Duodenal mucosa (tissue), 2 donors: ENCODE measurements around the gene EMD.

Experiments
- H3K27ac ChIP-seq: one replicate; pipeline ENCODE4 v1.7.0; 2013; ENCODE audit warnings: low read depth, low read length
- H3K27me3 ChIP-seq, 2 donors: one replicate each; pipeline ENCODE4 v1.7.0; 2013; ENCODE audit warnings: low read length in 2 of 2, control low read depth in 1 of 2; ENCODE audit not compliant: insufficient read depth in 2 of 2, control insufficient read depth in 1 of 2
- H3K36me3 ChIP-seq, 2 donors: one replicate each; pipeline ENCODE4 v1.7.0; 2013; ENCODE audit warnings: low read length in 2 of 2, control low read depth in 1 of 2; ENCODE audit not compliant: insufficient read depth in 2 of 2, control insufficient read depth in 1 of 2
- H3K4me1 ChIP-seq, 2 donors: one replicate each; pipeline ENCODE4 v1.7.0; 2013; ENCODE audit warnings: low read length in 2 of 2, control low read depth in 1 of 2; ENCODE audit not compliant: insufficient read depth in 2 of 2, control insufficient read depth in 1 of 2
- H3K4me3 ChIP-seq, 2 donors: one replicate each; pipeline ENCODE4 v1.7.0; 2013; ENCODE audit warnings: low read length in 2 of 2, low read depth in 1 of 2
- H3K9ac ChIP-seq, 2 donors: one replicate each; pipeline ENCODE4 v1.7.0; 2013; ENCODE audit warnings: low read length in 2 of 2, low read depth in 1 of 2
- H3K9me3 ChIP-seq, 2 donors: one replicate each; pipeline ENCODE4 v1.7.0; 2013; ENCODE audit warnings: low read length in 2 of 2, control low read depth in 1 of 2; ENCODE audit not compliant: control insufficient read depth in 1 of 2

Gene EMD

DNA sequence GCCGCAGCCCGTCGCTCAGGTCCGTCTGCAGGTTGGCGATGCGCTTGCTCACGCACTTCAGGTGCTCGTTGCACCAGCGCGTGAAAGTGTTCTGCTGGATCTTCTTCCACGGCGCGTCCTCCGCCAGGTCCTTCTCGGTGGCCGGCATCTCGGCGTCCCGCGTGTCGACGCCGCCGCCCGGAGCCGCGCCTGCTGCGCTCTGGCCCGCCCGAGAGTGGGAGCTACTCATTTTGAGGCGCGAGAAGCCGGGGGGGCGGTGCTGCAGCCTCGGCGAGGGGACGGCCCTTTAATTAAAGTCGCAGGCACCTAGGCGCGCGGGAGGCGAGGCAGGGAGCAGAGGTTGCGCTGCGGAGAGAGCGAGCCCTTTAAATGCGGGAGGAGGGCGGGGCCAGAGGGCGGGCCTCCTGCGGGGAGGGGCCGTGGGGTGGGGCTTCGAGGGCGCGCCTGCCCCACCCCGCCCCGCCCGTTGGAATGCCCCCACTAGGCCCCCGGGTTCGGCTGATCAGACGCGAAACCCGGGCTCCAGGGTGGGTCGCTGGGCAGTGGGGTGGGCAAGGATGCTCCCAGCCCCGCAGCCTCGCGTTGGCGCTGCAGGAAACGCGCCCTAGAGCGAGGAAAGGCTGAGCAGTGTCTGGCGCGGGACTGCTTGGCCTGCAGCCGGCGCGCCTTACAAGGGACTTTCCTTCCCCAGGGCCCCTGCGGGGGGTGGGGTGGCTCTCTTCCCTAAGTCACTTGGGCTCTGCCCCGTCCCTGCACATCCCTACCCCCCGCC, 7.9 kb upstream of the EMD start:
- Histone ChIP-seq H3K4me3 (peak overlapping the region; percentile 66 to 81), H3K4me1 (peaks cover 7 to 22% of the 10 kb centered on the region in 2 donors), H3K27ac (peak overlapping the region; percentile 60), H3K9ac (peak overlapping the region in 1 of 2 donors; percentile 12), H3K9me3 (no peaks in the 10 kb centered on the region), H3K27me3 (no peaks in the 10 kb centered on the region), H3K36me3 (peaks cover 0 to 10% of the 10 kb centered on the region in 2 donors)

DNA sequence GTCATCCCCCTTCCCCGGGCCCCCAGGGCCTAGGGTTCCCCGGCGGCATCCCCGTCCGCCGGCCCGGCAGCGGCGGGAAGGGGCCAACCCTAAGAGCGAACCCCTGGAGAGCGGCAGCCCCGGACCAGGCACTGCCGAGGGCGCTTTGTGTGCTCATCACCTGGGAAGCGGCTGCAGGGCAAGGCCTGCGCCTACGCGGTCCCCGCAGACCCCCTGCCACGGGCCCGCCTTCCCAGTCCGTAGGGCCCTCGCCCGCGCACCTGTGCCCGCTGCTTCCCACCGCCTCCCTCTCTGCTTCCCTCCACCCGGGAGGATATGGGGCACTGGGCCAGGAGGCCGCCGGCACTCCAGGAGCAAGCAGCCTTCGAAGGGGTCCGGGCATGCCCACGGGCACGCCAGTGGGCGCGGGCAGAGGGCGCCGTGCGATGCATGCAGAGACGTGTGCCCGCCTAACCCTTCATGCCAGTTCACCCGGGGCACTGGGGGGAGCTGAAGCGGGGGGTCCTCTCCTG, 7.2 kb upstream of the EMD start:
- Histone ChIP-seq H3K4me1 (peaks cover 7 to 22% of the 10 kb centered on the region in 2 donors), H3K4me3 (peak overlapping the region in 1 of 2 donors; percentile 10), H3K9ac (no peak overlapping the region), H3K27me3 (no peaks in the 10 kb centered on the region), H3K27ac (no peak overlapping the region), H3K36me3 (peaks cover 0 to 8% of the 10 kb centered on the region in 2 donors), H3K9me3 (no peaks in the 10 kb centered on the region)

DNA sequence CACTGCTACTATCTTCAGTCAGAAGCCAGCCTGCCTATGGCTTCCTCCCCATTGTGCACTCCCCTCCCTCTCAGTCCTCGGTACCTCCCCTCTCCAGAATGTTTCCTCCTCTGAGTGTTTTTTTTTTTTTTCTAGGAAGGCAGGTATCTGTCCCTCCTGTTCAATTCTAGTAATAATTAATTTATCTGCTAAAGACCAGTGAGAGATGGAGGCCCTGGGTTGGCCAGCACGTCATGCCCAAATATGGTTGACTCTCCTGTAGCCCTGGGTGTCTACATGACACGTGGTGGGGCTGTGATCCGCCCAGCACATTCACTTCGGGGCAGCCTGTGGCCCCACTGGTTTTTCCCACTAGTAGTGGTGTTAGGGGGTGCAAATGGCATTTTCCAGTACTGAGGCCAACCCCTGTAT, 6.5 kb upstream of the EMD start:
- Histone ChIP-seq H3K4me1 (peaks cover 7 to 22% of the 10 kb centered on the region in 2 donors), H3K36me3 (peaks cover 0 to under 1% of the 10 kb centered on the region in 2 donors), H3K4me3 (no peak overlapping the region), H3K9ac (peak overlapping the region in 1 of 2 donors; percentile 18), H3K27me3 (no peaks in the 10 kb centered on the region), H3K27ac (no peak overlapping the region), H3K9me3 (no peaks in the 10 kb centered on the region)

DNA sequence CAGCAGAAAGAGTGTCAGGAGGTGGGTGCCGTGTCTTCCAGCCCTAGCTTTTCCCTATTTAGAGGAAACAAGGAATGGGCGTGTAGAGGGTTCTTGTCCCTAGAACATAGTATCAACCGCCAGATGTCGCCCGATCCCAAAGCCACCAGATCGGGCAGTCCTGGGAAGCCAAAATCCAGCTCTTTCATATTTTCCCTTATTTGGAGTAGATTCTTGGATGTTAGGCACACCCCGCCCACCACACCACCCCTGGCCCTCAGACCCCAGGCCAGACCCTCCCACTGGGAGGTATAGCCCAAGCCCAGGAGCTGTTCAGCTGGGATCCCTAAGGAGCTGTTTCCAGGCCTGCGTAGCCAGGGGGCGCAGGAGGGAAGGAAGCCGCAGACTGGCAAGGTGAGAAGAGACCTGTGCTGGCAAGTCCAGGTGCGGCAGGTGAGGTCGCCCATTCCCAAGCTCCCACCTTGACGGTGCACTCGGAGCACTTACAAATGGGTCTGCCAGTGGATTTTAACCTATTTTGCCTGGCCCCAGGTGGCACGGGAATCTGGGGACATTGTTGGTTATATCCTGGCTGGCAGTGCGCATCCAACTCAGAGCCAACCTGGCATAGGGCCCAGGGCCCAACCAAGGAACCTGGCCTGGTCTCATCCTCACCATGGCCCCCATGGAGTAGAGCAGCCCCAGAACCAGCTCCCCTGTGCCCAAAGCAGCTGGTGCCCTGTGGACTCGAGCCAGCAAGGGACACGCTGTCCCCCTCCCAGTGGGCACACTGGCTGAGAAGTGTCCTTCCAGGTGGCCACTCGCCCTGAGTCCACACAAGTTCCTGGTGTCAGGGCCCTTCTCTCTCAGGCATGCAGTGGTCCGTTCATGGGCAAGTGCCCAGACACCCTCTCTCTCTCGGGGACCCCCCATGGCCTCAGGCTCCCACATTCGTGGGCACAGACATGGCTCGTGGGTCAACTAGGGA, 5.5 kb upstream of the EMD start:
- Histone ChIP-seq H3K4me1 (peaks cover 7 to 22% of the 10 kb centered on the region in 2 donors), H3K9ac (peak overlapping the region; percentile 54 to 65), H3K36me3 (no peaks in the 10 kb centered on the region), H3K9me3 (no peaks in the 10 kb centered on the region), H3K27ac (peak overlapping the region; percentile 55), H3K27me3 (no peaks in the 10 kb centered on the region), H3K4me3 (peak overlapping the region; percentile 40 to 50)

DNA sequence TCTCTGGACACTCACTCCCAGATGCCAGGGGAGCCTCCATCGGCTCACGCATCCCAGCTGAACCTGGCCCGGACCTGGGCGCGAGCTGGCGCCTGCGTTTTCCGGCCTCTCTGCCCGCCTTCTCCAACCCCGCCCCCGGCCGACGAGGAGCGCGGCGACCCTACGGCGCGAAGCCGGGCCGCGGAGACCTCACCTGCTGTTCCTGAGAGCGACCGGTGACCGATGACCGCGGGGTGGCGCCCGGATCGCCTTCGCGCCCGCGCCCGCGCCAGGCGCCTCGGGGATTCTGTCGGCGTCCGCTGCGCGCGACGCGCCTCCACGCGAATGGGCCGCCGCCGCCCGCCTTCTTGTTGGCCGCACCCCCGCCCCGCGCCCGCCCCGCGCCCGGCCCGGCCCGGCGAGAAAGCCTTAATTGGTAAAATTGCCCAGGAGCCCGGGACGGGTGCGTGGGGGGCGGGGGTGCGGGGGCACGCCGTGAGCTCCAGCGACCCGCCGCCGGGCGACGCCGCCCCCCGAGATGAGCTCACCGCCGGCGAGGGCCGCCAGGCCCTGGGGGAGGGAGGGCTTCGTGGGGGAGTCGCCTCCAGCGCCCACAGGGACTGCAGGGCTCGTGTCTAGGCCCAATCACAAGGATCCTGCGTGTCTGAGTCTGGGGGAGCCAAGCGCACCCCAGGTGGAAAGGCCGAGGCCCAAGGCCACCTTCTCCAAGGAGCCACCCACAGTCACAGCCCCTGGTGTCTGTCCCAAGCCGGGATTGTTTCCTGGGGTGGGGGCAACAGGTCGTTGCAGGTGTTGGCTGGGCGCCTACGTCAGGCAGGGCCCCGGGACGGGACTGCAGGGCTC, 4.6 kb upstream of the EMD start, which contains the start of gene FLNA:
TSS of gene FLNA (minus strand) at position 322 of the 843 bp plus-strand sequence. CDS start 3,389 bp downstream, outside the sequence.
- Histone ChIP-seq H3K27ac (peak within 1 kb of the TSS; percentile 55), H3K36me3 (no peaks in the 10 kb centered on the region), H3K4me1 (peaks cover 7 to 22% of the 10 kb centered on the region in 2 donors), H3K27me3 (no peaks in the 10 kb centered on the region), H3K4me3 (peak within 1 kb of the TSS; percentile 40 to 50), H3K9ac (peak within 1 kb of the TSS; percentile 54 to 65), H3K9me3 (no peaks in the 10 kb centered on the region)

DNA sequence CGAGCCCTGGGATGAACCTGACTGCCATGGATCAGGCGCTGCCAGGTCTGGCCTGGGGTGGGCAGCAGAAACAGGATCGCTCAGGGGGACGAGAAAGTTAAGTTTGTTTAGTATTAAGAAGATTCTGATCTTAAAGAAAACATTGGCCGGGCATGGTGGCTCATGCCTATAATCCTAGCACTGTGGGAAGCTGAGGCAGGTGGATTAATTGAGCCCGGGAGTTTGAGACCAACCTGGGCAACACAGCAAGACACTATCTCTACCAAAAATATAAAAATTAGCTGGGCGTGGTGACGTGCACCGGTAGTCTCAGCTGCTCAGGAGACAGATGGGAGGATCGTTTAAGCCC, 4.0 kb upstream of the EMD start:
- no peak overlapping the region for H3K27ac ChIP-seq
- H3K36me3 ChIP-seq = no peaks in the 10 kb centered on the region
- no peaks in the 10 kb centered on the region for H3K9me3 ChIP-seq
- H3K27me3 ChIP-seq = no peaks in the 10 kb centered on the region
- H3K4me3 ChIP-seq = peak overlapping the region in 1 of 2 donors; percentile 35
- peaks cover 7 to 23% of the 10 kb centered on the region in 2 donors for H3K4me1 ChIP-seq
- no peak overlapping the region for H3K9ac ChIP-seq

DNA sequence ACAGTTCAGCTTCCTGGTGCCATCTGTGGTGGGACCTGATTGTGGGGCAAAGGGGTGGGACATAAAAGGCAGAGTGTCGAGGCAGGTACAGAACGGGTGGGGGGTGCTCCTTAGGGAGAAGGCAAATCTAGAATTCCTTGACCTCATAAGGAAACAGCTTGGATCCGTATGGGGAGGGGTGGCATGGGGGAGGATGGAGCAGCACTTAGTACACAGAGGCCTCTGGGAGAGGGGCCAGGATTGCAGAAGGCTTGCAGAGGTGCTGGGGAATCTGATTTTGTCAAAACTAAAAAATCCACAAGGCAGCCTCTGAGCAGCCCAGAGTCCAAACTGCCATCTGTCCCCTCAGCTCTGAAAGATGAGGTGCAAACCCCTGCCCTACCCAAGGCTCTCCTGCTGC, 2.3 kb upstream of the EMD start:
- no peaks in the 10 kb centered on the region for H3K9me3 ChIP-seq
- no peak overlapping the region for H3K4me3 ChIP-seq
- H3K4me1 ChIP-seq = peaks cover 12 to 26% of the 10 kb centered on the region in 2 donors
- H3K9ac ChIP-seq = no peak overlapping the region
- no peaks in the 10 kb centered on the region for H3K36me3 ChIP-seq
- no peaks in the 10 kb centered on the region for H3K27me3 ChIP-seq
- H3K27ac ChIP-seq = no peak overlapping the region

DNA sequence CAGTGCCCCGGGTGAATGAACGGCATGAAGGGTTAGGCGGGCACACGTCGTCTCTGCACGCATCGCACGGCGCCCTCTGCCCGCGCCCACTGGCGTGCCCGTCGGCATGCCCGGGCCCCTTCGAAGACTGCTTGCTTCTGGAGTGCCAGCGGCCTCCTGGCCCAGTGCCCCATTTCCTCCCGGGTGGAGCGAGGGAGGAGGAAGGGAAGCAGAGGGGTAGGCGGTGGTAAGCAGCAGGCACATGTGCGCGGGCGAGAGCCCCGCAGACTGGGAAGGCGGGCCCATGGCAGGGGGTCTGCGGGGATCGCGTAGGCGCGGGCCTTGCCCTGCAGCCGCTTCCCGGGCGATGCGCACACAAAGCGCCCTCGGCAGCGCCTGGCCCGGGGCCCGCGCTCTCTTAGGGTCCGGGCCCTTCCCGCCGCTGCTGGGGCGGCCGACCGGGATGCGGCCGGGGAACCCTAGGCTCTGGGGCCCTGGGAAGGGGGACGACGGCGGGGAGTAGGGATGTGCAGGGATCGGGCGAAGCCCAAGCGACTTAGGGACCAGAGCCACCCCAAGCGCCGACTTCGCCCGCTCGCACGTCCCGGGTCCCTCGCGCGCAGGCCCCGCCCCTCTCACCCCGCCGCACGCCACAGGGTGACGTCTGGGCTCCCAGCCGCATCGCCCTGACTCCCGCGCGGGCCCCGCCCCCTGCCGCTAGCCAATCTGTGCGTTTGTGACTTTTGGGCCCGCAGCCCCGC, 866 bp upstream of the EMD start:
- Histone ChIP-seq H3K9ac (peak overlapping the region; percentile 72 to 77), H3K4me1 (peaks cover 12 to 26% of the 10 kb centered on the region in 2 donors), H3K4me3 (peak overlapping the region; percentile 48 to 56), H3K36me3 (no peaks in the 10 kb centered on the region), H3K9me3 (no peaks in the 10 kb centered on the region), H3K27me3 (no peaks in the 10 kb centered on the region), H3K27ac (peak overlapping the region; percentile 87)

DNA sequence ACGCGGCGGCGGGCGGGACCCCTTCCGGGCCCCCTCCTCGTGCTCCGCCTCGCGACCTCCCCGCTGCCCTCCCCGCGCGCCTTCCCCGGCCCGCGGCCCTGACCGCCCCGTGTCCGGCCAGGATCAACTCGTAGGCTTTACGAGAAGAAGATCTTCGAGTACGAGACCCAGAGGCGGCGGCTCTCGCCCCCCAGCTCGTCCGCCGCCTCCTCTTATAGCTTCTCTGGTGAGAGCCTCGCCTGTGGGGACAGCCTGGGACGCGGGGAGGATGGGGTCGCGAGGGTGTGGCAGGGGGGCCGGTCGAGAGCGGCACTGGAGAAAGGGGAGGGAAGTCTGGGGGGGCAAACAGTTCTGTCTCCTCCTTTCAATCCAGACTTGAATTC, 465 bp downstream of the EMD start:
- Histone ChIP-seq H3K9ac (peak overlapping the region; percentile 85 to 86), H3K27ac (peak overlapping the region; percentile 93), H3K36me3 (no peaks in the 10 kb centered on the region), H3K27me3 (no peaks in the 10 kb centered on the region), H3K4me3 (peak overlapping the region; percentile 68 to 69), H3K9me3 (no peaks in the 10 kb centered on the region), H3K4me1 (peaks cover 5 to 17% of the 10 kb centered on the region in 2 donors)
